Measurements from ENCODE around the gene PPP1R3G.

DNA sequence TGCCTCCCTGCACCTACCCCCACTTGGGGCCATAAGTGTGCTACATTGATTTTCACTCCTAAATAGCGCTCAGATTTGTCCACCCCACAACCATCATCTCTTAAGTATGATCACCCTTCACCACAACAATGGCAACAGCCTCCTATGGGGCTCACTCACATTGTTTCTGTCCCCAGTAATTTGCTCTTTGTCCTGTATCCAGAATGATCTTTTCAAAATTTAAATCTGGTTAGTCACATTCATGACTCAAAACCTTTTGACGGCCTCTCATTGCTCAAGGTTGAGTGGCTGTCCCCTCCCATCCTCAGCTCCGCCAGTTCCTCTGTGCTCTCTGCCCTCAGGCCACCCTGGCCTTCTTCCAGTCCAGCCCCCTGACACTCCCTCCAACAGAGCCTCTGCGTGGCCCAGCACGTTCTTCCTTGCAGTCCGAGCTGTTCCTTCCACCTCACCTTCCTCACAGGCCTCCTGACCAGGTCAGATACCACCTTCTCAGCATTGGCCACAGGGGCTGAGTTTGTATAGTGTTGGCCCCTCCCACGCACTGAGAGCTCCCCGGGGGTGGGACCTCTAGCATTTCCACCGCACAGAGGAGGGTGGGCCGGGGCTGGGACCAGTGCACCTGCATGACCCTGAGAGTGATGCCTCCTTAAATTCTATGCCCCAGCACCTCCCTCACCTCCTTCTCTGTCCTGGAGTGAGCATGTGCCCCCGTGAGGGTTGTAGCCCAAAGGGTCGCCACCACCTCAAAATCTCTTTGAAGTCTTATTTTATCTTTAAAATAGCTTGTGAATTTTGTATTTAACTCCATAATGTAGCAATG, 2.4 kb upstream of the PPP1R3G start:
- TF ChIP-seq CAMTA2 (CRISPR knock-in tag; IDR thresholded peaks at IDR 0.05; ENCODE audit: borderline replicate concordance), result no peak
- no peak for TF ChIP-seq RFX3 (CRISPR knock-in tag; IDR thresholded peaks at IDR 0.05)
- TF ChIP-seq DNMT1 (CRISPR knock-in tag; IDR thresholded peaks at IDR 0.05), result no peak
- TF ChIP-seq SMC3 (IDR thresholded peaks at IDR 0.05; ENCODE audit: low read length), result peak; percentile 12; the same call in 1 of the 2 replicates
- TF ChIP-seq, protein P1, sequence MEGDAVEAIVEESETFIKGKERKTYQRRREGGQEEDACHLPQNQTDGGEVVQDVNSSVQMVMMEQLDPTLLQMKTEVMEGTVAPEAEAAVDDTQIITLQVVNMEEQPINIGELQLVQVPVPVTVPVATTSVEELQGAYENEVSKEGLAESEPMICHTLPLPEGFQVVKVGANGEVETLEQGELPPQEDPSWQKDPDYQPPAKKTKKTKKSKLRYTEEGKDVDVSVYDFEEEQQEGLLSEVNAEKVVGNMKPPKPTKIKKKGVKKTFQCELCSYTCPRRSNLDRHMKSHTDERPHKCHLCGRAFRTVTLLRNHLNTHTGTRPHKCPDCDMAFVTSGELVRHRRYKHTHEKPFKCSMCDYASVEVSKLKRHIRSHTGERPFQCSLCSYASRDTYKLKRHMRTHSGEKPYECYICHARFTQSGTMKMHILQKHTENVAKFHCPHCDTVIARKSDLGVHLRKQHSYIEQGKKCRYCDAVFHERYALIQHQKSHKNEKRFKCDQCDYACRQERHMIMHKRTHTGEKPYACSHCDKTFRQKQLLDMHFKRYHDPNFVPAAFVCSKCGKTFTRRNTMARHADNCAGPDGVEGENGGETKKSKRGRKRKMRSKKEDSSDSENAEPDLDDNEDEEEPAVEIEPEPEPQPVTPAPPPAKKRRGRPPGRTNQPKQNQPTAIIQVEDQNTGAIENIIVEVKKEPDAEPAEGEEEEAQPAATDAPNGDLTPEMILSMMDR (CRISPR knock-in tag; IDR thresholded peaks at IDR 0.05), result no peak
- peak; percentile 90 for TF ChIP-seq ZNF274 (CRISPR knock-in tag; IDR thresholded peaks at IDR 0.05)
- peak; percentile 63 for TF ChIP-seq PHF21A (CRISPR knock-in tag; IDR thresholded peaks at IDR 0.05)
- peak; percentile 51; the same call in 1 of the 2 replicates for TF ChIP-seq PITX1 (CRISPR knock-in tag; IDR thresholded peaks at IDR 0.05)
- TF ChIP-seq JUN (CRISPR knock-in tag; IDR thresholded peaks at IDR 0.05), result peak; percentile 34; the same call in 1 of the 2 replicates
- TF ChIP-seq HNRNPL (IDR thresholded peaks at IDR 0.05; ENCODE audit: low read depth, low read length), result no peak
- no peak for TF ChIP-seq RNF2 (conservative IDR thresholded peaks at IDR 0.05; ENCODE audit: low read depth)
- TF ChIP-seq, protein P2, sequence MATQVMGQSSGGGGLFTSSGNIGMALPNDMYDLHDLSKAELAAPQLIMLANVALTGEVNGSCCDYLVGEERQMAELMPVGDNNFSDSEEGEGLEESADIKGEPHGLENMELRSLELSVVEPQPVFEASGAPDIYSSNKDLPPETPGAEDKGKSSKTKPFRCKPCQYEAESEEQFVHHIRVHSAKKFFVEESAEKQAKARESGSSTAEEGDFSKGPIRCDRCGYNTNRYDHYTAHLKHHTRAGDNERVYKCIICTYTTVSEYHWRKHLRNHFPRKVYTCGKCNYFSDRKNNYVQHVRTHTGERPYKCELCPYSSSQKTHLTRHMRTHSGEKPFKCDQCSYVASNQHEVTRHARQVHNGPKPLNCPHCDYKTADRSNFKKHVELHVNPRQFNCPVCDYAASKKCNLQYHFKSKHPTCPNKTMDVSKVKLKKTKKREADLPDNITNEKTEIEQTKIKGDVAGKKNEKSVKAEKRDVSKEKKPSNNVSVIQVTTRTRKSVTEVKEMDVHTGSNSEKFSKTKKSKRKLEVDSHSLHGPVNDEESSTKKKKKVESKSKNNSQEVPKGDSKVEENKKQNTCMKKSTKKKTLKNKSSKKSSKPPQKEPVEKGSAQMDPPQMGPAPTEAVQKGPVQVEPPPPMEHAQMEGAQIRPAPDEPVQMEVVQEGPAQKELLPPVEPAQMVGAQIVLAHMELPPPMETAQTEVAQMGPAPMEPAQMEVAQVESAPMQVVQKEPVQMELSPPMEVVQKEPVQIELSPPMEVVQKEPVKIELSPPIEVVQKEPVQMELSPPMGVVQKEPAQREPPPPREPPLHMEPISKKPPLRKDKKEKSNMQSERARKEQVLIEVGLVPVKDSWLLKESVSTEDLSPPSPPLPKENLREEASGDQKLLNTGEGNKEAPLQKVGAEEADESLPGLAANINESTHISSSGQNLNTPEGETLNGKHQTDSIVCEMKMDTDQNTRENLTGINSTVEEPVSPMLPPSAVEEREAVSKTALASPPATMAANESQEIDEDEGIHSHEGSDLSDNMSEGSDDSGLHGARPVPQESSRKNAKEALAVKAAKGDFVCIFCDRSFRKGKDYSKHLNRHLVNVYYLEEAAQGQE (IDR thresholded peaks at IDR 0.05; ENCODE audit: borderline replicate concordance in 1 of 2, low read depth in 1 of 2, low read length in 2 of 2), result peak in 1 of 2 experiments; percentile 53; a peak in 1 of 4 replicates
- TF ChIP-seq ZNF121 (CRISPR knock-in tag; IDR thresholded peaks at IDR 0.05), result peak; percentile 32; the same call in 1 of the 2 replicates
